Measurements from ENCODE around the gene SWI5.
A peak's percentile ranks its signal among the peaks of the same experiment; 100 is the strongest.
"Not testable (repeated sequence)": the region's sequence is repeated elsewhere in the genome, so short reads cannot be mapped to it uniquely, and the experiment has no call there.

Gene SWI5

GRCh38 chr9:128276008-128276573 is at the start of gene SWI5:
Gene SWI5, plus strand, starts transcription at chr9:128276276.
- H2AFZ ChIP-seq (ENCODE audit: low read length): no peak within 1 kb of the TSS

GRCh38 chr9:128226412-128226801 is 49.7 kb upstream of the SWI5 start:
- TF ChIP-seq EZH2 (IDR thresholded peaks at IDR 0.05; ENCODE audit: borderline replicate concordance, low read length) (no peak), CTCF (IDR thresholded peaks at IDR 0.05; ENCODE audit: low read length) (no peak)
- no peak overlapping the region for H3K4me2 ChIP-seq (ENCODE audit: low read length)
- H4K20me1 ChIP-seq (ENCODE audit: insufficient read depth, low read length): no peaks in the 10 kb centered on the region

More at GRCh38 chr9:128276008-128276573, at the start of gene SWI5:
- TF ChIP-seq CTCF (IDR thresholded peaks at IDR 0.05; ENCODE audit: low read length) (no peak), EZH2 (IDR thresholded peaks at IDR 0.05; ENCODE audit: borderline replicate concordance, low read length) (no peak)
- Histone ChIP-seq H3K79me2 (ENCODE audit: insufficient read depth, low read length) (no peaks in the 10 kb centered on the region), H3K9me2 (ENCODE audit: low read depth, low read length) (no peaks in the 10 kb centered on the region), H4K20me1 (ENCODE audit: insufficient read depth, low read length) (no peaks in the 10 kb centered on the region), H3K27ac (ENCODE audit: low read depth, low read length, poor library complexity, severe bottlenecking) (no peak within 1 kb of the TSS), H3K4me1 (ENCODE audit: insufficient read depth, low read length, severe bottlenecking) (peaks cover 24% of the 10 kb centered on the region), H3K9ac (ENCODE audit: low read length) (peak within 1 kb of the TSS; percentile 92), H3K36me3 (ENCODE audit: insufficient read depth, low read length) (peaks cover 12% of the 10 kb centered on the region; the same call in 1 of the 2 replicates), H3K27me3 (ENCODE audit: insufficient read depth, low read length) (no peaks in the 10 kb centered on the region), H3K9me3 (ENCODE audit: low read length) (no peaks in the 10 kb centered on the region), H3K4me2 (ENCODE audit: low read length) (peak within 1 kb of the TSS; percentile 96), H3K4me3 (ENCODE audit: low read depth, low read length, poor library complexity, severe bottlenecking) (peak within 1 kb of the TSS; percentile 70), H3F3A (ENCODE audit: insufficient read depth, low read length) (no peaks in the 10 kb centered on the region)

GRCh38 chr9:128230897-128231296 is 45.2 kb upstream of the SWI5 start:
- not testable (repeated sequence) for H3K27me3 ChIP-seq (ENCODE audit: insufficient read depth, low read length); H3K4me3 ChIP-seq (ENCODE audit: low read depth, low read length, poor library complexity, severe bottlenecking); H2AFZ ChIP-seq (ENCODE audit: low read length); H3K27ac ChIP-seq (ENCODE audit: low read depth, low read length, poor library complexity, severe bottlenecking); H3K36me3 ChIP-seq (ENCODE audit: insufficient read depth, low read length); H3K9me2 ChIP-seq (ENCODE audit: low read depth, low read length); H3K9me3 ChIP-seq (ENCODE audit: low read length); H3F3A ChIP-seq (ENCODE audit: insufficient read depth, low read length); H3K4me2 ChIP-seq (ENCODE audit: low read length); H3K9ac ChIP-seq (ENCODE audit: low read length); H4K20me1 ChIP-seq (ENCODE audit: insufficient read depth, low read length); H3K79me2 ChIP-seq (ENCODE audit: insufficient read depth, low read length); H3K4me1 ChIP-seq (ENCODE audit: insufficient read depth, low read length, severe bottlenecking)

More at GRCh38 chr9:128226412-128226801, 49.7 kb upstream of the SWI5 start:
- Histone ChIP-seq H3K9me2 (ENCODE audit: low read depth, low read length) (no peaks in the 10 kb centered on the region), H3F3A (ENCODE audit: insufficient read depth, low read length) (no peaks in the 10 kb centered on the region), H3K4me3 (ENCODE audit: low read depth, low read length, poor library complexity, severe bottlenecking) (no peak overlapping the region), H3K79me2 (ENCODE audit: insufficient read depth, low read length) (no peaks in the 10 kb centered on the region), H3K27ac (ENCODE audit: low read depth, low read length, poor library complexity, severe bottlenecking) (no peak overlapping the region), H3K9ac (ENCODE audit: low read length) (no peak overlapping the region), H3K9me3 (ENCODE audit: low read length) (no peaks in the 10 kb centered on the region), H3K4me1 (ENCODE audit: insufficient read depth, low read length, severe bottlenecking) (no peaks in the 10 kb centered on the region), H2AFZ (ENCODE audit: low read length) (no peak overlapping the region), H3K27me3 (ENCODE audit: insufficient read depth, low read length) (peaks cover 9% of the 10 kb centered on the region; the same call in 1 of the 2 replicates), H3K36me3 (ENCODE audit: insufficient read depth, low read length) (no peaks in the 10 kb centered on the region)
